A549 (cell line): ENCODE results near the gene PAK2. TPM values are rescaled to one million over a fixed set of nuclear protein-coding genes. Genes with fewer than 3 reads are reported as not detected.

ENCODE experiments used
- ATAC-seq, 2 experiments: fragments of 200-7000 bp in 1 of 2; fragments of >200 bp in 1 of 2; cut with Nextera tagmentation in 1 of 2; cut with Tn5 transposase in 1 of 2; 3 replicates each; pipeline versions ENCODE4 v1.8.0 to v1.9.1; 2018 to 2020; ENCODE audit warnings: mild to moderate bottlenecking in 1 of 2, moderate library complexity in 1 of 2
- CTCF ChIA-PET: fragments of 300-600 bp; sonication (Branson Sonifier 250); formaldehyde crosslinking; extraction: SDS; loops from one replicate; lab custom pipeline; 2021; ENCODE audit warnings: antibody characterized with exemption, inconsistent platforms; lab: Yijun Ruan, JAX
- POLR2A ChIA-PET: fragments of 350-600 bp; formaldehyde crosslinking; extraction: SDS; loops from one replicate; lab custom pipeline; 2021; ENCODE audit warnings: antibody characterized with exemption, inconsistent platforms; lab: Yijun Ruan, JAX
- DNase-seq, 2 experiments: peaks; one replicate each; pipeline versions ENCODE4 v3.0.0 to v3.0.0-alpha.2; 2011 to 2016; ENCODE audit warnings: low read depth in 1 of 2, low spot score in 1 of 2
- FAIRE-seq: peaks from 2 replicates; lab custom pipeline; 2011; peaks lifted over from hg19 to GRCh38; lab: Jason Lieb, UNC
- H3K27ac ChIP-seq, 2 experiments: fragments of >200 bp; sonication (Bioruptor Twin); formaldehyde crosslinking; 3 replicates each; pipeline ENCODE4 v1.5.1; 2016 to 2017
- H3K4me1 ChIP-seq: fragments of >200 bp; sonication (Bioruptor Twin); formaldehyde crosslinking; 3 replicates; pipeline ENCODE4 v1.6.1; 2016
- H3K4me2 ChIP-seq: fragments of >200 bp; sonication (Bioruptor Twin); formaldehyde crosslinking; 3 replicates; pipeline ENCODE4 v1.6.1; 2016
- H3K4me3 ChIP-seq: fragments of >200 bp; sonication (Bioruptor Twin); formaldehyde crosslinking; 3 replicates; pipeline ENCODE4 v1.5.1; 2016
- H3K9me3 ChIP-seq: fragments of >200 bp; sonication (Bioruptor Twin); formaldehyde crosslinking; 3 replicates; pipeline ENCODE4 v1.6.1; 2016
- ATOH8 ChIP-seq: fragments of 250-450 bp; sonication (Bioruptor Pico); IDR thresholded peaks from 2 replicates; pipeline ENCODE4 v1.5.0; 2020; ENCODE audit warnings: low read depth, mild to moderate bottlenecking, moderate library complexity
- BCL3 ChIP-seq: fragments of >200 bp; sonication (Bioruptor Twin); formaldehyde crosslinking; IDR thresholded peaks from 3 replicates; pipeline ENCODE4 v1.6.1; 2016
- BHLHE40 ChIP-seq: IDR thresholded peaks from 2 replicates; pipeline ENCODE4 v1.6.1; 2012; ENCODE audit warnings: low read depth, low read length, inconsistent platforms
- CBX2 ChIP-seq: fragments of 200-600 bp; sonication (generic); IDR thresholded peaks from 2 replicates; pipeline ENCODE4 v1.6.1; 2016; ENCODE audit warnings: low read depth, mild to moderate bottlenecking, borderline replicate concordance
- CBX8 ChIP-seq: fragments of 200-600 bp; sonication (generic); IDR thresholded peaks from 2 replicates; pipeline ENCODE4 v1.6.1; 2016
- CEBPB ChIP-seq, 2 experiments: fragments of >200 bp in 1 of 2; sonication (Bioruptor Twin) in 1 of 2; formaldehyde crosslinking in 1 of 2; IDR thresholded peaks; 2 replicates each; pipeline ENCODE4 v1.6.1; 2012 to 2016
- EHF ChIP-seq: fragments of 250-450 bp; sonication (Bioruptor Pico); IDR thresholded peaks from 2 replicates; pipeline ENCODE4 v1.5.0; 2020; ENCODE audit warnings: mild to moderate bottlenecking
- ELK1 ChIP-seq: fragments of 150-350 bp; IDR thresholded peaks from 2 replicates; pipeline ENCODE4 v1.6.1; 2014; ENCODE audit warnings: low read depth, mild to moderate bottlenecking, low read length
- ESRRA ChIP-seq: fragments of 150-350 bp; IDR thresholded peaks from 2 replicates; pipeline ENCODE4 v1.6.1; 2014; ENCODE audit warnings: mild to moderate bottlenecking, low read length, borderline replicate concordance
- FOSL2 ChIP-seq, 2 experiments: fragments of 450-650 bp in 1 of 2; fragments of >200 bp in 1 of 2; sonication (Bioruptor Twin) in 1 of 2; formaldehyde crosslinking; IDR thresholded peaks; 2 replicates each; pipeline versions ENCODE4 v1.5.0 to v1.6.1; 2016 to 2020; ENCODE audit warnings: mild to moderate bottlenecking in 1 of 2, moderate library complexity in 1 of 2
- HDAC2 ChIP-seq: fragments of 200-600 bp; sonication (generic); IDR thresholded peaks from 2 replicates; pipeline ENCODE4 v1.6.1; 2016
- HMGXB4 ChIP-seq: fragments of 250-450 bp; sonication (Bioruptor Pico); IDR thresholded peaks from 2 replicates; pipeline ENCODE4 v1.5.0; 2021; ENCODE audit warnings: mild to moderate bottlenecking, moderate library complexity, borderline replicate concordance
- HOXB5 ChIP-seq: fragments of 250-450 bp; sonication (Bioruptor Pico); IDR thresholded peaks from 2 replicates; pipeline ENCODE4 v1.5.0; 2020; ENCODE audit warnings: mild to moderate bottlenecking, moderate library complexity
- JUN ChIP-seq, 2 experiments: fragments of >200 bp; sonication (Bioruptor Twin); formaldehyde crosslinking; IDR thresholded peaks; 2 replicates in 1 of 2; 3 replicates in 1 of 2; pipeline ENCODE4 v1.6.1; 2016 to 2017
- KDM5A ChIP-seq: fragments of 200-600 bp; sonication (generic); IDR thresholded peaks from 2 replicates; pipeline ENCODE4 v1.6.1; 2016; ENCODE audit warnings: antibody characterized with exemption, mild to moderate bottlenecking
- MAFK ChIP-seq: fragments of 450-650 bp; IDR thresholded peaks from 2 replicates; pipeline ENCODE4 v1.6.1; 2014; ENCODE audit not compliant: partially characterized antibody
- NPAS2 ChIP-seq: fragments of 250-450 bp; sonication (Bioruptor Pico); IDR thresholded peaks from 2 replicates; pipeline ENCODE4 v1.8.0; 2022; ENCODE audit warnings: mild to moderate bottlenecking, moderate library complexity, borderline replicate concordance
- PHF8 ChIP-seq: fragments of 200-600 bp; sonication (generic); IDR thresholded peaks from 2 replicates; pipeline ENCODE4 v1.6.1; 2016; ENCODE audit warnings: low read depth, mild to moderate bottlenecking, antibody characterized with exemption, moderate library complexity, borderline replicate concordance
- POLR2AphosphoS2 ChIP-seq: conservative IDR thresholded peaks from 2 replicates; pipeline ENCODE4 v1.6.1; 2012; ENCODE audit warnings: low read length, improper control_type of control experiment, inconsistent platforms
- RAD21 ChIP-seq, 2 experiments: fragments of >200 bp in 1 of 2; sonication (Bioruptor Twin) in 1 of 2; formaldehyde crosslinking in 1 of 2; IDR thresholded peaks in 1 of 2; conservative IDR thresholded peaks in 1 of 2; 2 replicates in 1 of 2; 3 replicates in 1 of 2; pipeline ENCODE4 v1.6.1; 2012 to 2018; ENCODE audit warnings: inconsistent platforms in 1 of 2
- REST ChIP-seq: fragments of 200-600 bp; sonication (generic); IDR thresholded peaks from 2 replicates; pipeline ENCODE4 v1.6.1; 2016; ENCODE audit warnings: antibody characterized with exemption, mild to moderate bottlenecking, moderate library complexity
- RNF2 ChIP-seq: fragments of 200-600 bp; sonication (generic); IDR thresholded peaks from 2 replicates; pipeline ENCODE4 v1.6.1; 2016; ENCODE audit warnings: low read depth, mild to moderate bottlenecking, antibody characterized with exemption, moderate library complexity, borderline replicate concordance
- SMC3 ChIP-seq: fragments of >200 bp; sonication (Bioruptor Twin); formaldehyde crosslinking; IDR thresholded peaks from 3 replicates; pipeline ENCODE4 v1.6.1; 2018; ENCODE audit warnings: inconsistent platforms
- USF2 ChIP-seq: fragments of 450-650 bp; IDR thresholded peaks from 2 replicates; pipeline ENCODE4 v1.6.1; 2014; ENCODE audit warnings: antibody characterized with exemption
- ZC3H11A ChIP-seq: fragments of 450-650 bp; IDR thresholded peaks from 2 replicates; pipeline ENCODE4 v1.6.1; 2014; ENCODE audit warnings: antibody characterized with exemption, mild to moderate bottlenecking
- ZFP36 ChIP-seq: fragments of 450-650 bp; IDR thresholded peaks from 2 replicates; pipeline ENCODE4 v1.6.1; 2014; ENCODE audit warnings: borderline replicate concordance; ENCODE audit not compliant: partially characterized antibody
- ZNF302 ChIP-seq: fragments of 250-450 bp; sonication (Bioruptor Pico); IDR thresholded peaks from 2 replicates; pipeline ENCODE4 v1.9.0; 2021; ENCODE audit warnings: inconsistent platforms, mild to moderate bottlenecking, moderate library complexity
- WGBS: methylation state at CpG from one replicate; pipeline ENCODE4 v1.1.6; 2017; ENCODE audit errors: missing lambda C conversion rate; 5-methylcytosine and 5-hydroxymethylcytosine counted together
- polyA plus RNA-seq, 4 experiments: library from polyadenylated mRNA; depleted of rRNA in 3 of 4; stranded (reverse); fragments of >200 nt; fragmentation: RNase III in 1 of 4; extraction: RNeasy Plus Mini Kit Qiagen cat#74134 plus additional on column Dnase treatment in 1 of 4; gene quantifications; 2 replicates in 3 of 4; 3 replicates in 1 of 4; pipeline ENCODE4 v1.2.3, GENCODE V29; 2011 to 2017

The PAK2 gene
- polyA plus RNA-seq, 2 of the 4 experiments (the other 2 are of a cell fraction): 33.0 to 49.8 TPM

GRCh38 chr3:196691386-196691785, 48.3 kb upstream of the PAK2 start:
- Histone ChIP-seq H3K4me1 (no peaks in the 10 kb centered on the region), H3K4me2 (no peak overlapping the region), H3K27ac (no peak overlapping the region), H3K9me3 (no peaks in the 10 kb centered on the region), H3K4me3 (no peak overlapping the region)
- CTCF ChIA-PET: interaction anchor here (0.6 to 1.2 kb wide), 2 partner anchors 14 to 235 kb away, joined by 3 to 4 read pairs; no protein-coding TSS in a partner anchor
- DNase-seq (no peak), ATAC-seq (no peak), FAIRE-seq (no peak)
- POLR2A ChIA-PET: interaction anchor here (2.0 kb wide), 1 partner anchor 21 kb away, joined by 4 read pairs; the partner anchor contains the start of genes CEP19 and PIGX
- 65% methylated on average over 8 of the region's 8 CpGs for WGBS
- TF ChIP-seq EHF (CRISPR knock-in tag): no peak
- TF ChIP-seq JUN (IDR thresholded peaks at IDR 0.05): no peak
- no peak for TF ChIP-seq PHF8
- no peak for TF ChIP-seq RAD21 (conservative IDR thresholded peaks at IDR 0.05 in 1 of 2, IDR thresholded peaks at IDR 0.05 in 1 of 2)
- no peak for TF ChIP-seq HOXB5
- TF ChIP-seq BCL3: no peak
- no peak for TF ChIP-seq KDM5A
- TF ChIP-seq CBX8: no peak
- no peak for TF ChIP-seq USF2
- no peak for TF ChIP-seq SMC3

GRCh38 chr3:196694202-196694638, 45.4 kb upstream of the PAK2 start:
- no peak overlapping the region for H3K4me2 ChIP-seq
- ChIA-PET CTCF (interaction anchor here (1.6 kb wide), 1 partner anchor 166 kb away, joined by 6 read pairs; no protein-coding TSS in a partner anchor), POLR2A (no interaction called here)
- no peak overlapping the region for H3K4me3 ChIP-seq
- H3K27ac ChIP-seq: no peak overlapping the region
- FAIRE-seq (no peak), DNase-seq (peak; percentile 19 to 22)
- no peaks in the 10 kb centered on the region for H3K9me3 ChIP-seq
- WGBS: 4% methylated on average over 1 of the region's 1 CpG
- H3K4me1 ChIP-seq: no peaks in the 10 kb centered on the region
- TF ChIP-seq ATOH8 (no peak), POLR2AphosphoS2 (no peak), CBX2 (no peak), HDAC2 (no peak), HOXB5 (no peak), ELK1 (no peak), ZFP36 (no peak), RNF2 (no peak), HMGXB4 (CRISPR knock-in tag) (no peak), ZC3H11A (no peak), REST (no peak), NPAS2 (CRISPR knock-in tag) (no peak), FOSL2 (IDR thresholded peaks at IDR 0.05) (no peak), FOSL2 (CRISPR knock-in tag; IDR thresholded peaks at IDR 0.05) (no peak), CBX8 (no peak), MAFK (no peak), ZNF302 (CRISPR knock-in tag) (no peak), RAD21 (conservative IDR thresholded peaks at IDR 0.05 in 1 of 2, IDR thresholded peaks at IDR 0.05 in 1 of 2) (no peak), CEBPB (IDR thresholded peaks at IDR 0.05) (no peak), BHLHE40 (no peak), ESRRA (no peak)
- TF ChIP-seq, all 56 proteins: peak for 0
- no peak; a peak in 1 of 6 replicates for ATAC-seq
